ENCODE results near the gene TRIM7. TPM values are rescaled to one million over a fixed set of nuclear protein-coding genes. Genes with fewer than 3 reads are reported as not detected.

TRIM7 gene
- total RNA-seq, 2 donors from 2014 or later = 1.3 TPM; not detected in 1

DNA sequence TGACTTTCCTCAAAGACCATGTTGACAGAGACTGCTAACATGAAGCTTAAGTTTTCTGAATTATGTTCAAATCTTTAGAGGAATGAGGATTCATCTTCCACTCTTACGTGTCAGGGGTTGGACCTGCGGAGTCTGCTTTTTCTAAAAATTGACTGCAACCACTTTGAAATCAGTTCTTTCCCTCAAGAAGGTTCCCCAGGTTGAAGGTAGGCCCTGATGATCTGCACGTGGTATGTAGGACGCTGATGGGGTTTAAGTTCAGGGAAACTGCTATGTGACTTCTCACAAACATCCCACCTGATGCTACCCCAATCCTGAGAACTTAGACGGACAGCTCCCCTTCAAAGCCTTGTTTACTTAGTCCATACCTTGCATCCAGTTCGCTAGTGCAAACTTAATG lies 31.5 kb upstream of the TRIM7 start:
- H3K27ac Mint-ChIP-seq = peak overlapping the region in 1 of 2 donors; percentile 18

DNA sequence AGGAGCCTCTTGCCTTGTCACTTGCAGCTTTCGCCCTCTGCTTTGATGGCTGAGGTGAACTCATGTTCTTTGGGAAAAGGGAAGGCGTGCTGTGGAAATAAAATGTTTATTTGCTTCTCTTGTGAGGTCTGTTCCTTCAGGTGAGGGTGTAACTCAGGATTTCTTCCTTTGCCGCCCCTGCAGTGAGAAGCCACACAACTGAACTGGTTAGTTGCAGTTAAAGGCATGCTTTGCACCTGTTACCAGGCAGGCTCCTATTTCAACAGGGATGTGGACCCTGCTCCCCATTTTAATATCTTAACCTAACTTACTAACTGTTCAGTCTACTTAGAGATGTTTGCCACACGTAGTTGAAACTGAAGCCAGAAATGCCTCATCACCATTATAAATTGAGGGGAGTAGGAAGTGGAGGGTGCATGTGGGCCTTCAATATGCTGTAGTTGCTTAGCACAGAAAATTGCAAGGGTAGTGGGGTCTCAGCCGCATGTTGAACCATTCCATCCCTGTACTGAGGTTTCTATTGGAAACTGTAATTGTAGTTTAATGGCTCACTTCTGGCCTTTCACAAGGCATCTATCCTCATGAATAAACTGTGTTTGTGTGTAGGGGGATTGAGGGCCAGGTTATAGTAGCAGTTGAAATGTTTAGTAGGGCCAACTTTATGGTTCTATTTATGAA lies 30.8 kb upstream of the TRIM7 start:
- Mint-ChIP-seq H3K36me3 (peaks cover 42% of the 10 kb centered on the region), H3K27me3 (no peaks in the 10 kb centered on the region), H3K4me3 (no peak overlapping the region), H3K9me3 (no peaks in the 10 kb centered on the region), H3K27ac (peak overlapping the region; percentile 11 to 47), H3K4me1 (ENCODE audit: low read depth in 2 of 2) (peaks cover 18 to 25% of the 10 kb centered on the region in 2 donors)
- DNase-seq (ENCODE audit: low spot score) (peak; percentile 15), ATAC-seq (peak in 1 of 2 donors; percentile 2)

More for the DNA sequence above, 31.5 kb upstream of the TRIM7 start:
- Mint-ChIP-seq H3K27me3 (no peaks in the 10 kb centered on the region), H3K9me3 (no peaks in the 10 kb centered on the region), H3K4me1 (ENCODE audit: low read depth in 2 of 2) (peaks cover 21 to 29% of the 10 kb centered on the region in 2 donors), H3K4me3 (no peak overlapping the region), H3K36me3 (peaks cover 45% of the 10 kb centered on the region)
- ATAC-seq (no peak), DNase-seq (ENCODE audit: low spot score) (peak; percentile 2)

- Mint-ChIP-seq H3K9me3 (no peaks in the 10 kb centered on the region), H3K4me3 (no peak overlapping the region), H3K27ac (peak overlapping the region; percentile 11 to 47), H3K36me3 (peaks cover 42% of the 10 kb centered on the region), H3K27me3 (no peaks in the 10 kb centered on the region), H3K4me1 (ENCODE audit: low read depth in 2 of 2) (peaks cover 18 to 28% of the 10 kb centered on the region in 2 donors)
- peak; percentile 28 for DNase-seq (ENCODE audit: low spot score)
- no peak for ATAC-seq
These were observed 30.3 kb upstream of the TRIM7 start for GRCh38 chr5:181235323-181235688.

DNA sequence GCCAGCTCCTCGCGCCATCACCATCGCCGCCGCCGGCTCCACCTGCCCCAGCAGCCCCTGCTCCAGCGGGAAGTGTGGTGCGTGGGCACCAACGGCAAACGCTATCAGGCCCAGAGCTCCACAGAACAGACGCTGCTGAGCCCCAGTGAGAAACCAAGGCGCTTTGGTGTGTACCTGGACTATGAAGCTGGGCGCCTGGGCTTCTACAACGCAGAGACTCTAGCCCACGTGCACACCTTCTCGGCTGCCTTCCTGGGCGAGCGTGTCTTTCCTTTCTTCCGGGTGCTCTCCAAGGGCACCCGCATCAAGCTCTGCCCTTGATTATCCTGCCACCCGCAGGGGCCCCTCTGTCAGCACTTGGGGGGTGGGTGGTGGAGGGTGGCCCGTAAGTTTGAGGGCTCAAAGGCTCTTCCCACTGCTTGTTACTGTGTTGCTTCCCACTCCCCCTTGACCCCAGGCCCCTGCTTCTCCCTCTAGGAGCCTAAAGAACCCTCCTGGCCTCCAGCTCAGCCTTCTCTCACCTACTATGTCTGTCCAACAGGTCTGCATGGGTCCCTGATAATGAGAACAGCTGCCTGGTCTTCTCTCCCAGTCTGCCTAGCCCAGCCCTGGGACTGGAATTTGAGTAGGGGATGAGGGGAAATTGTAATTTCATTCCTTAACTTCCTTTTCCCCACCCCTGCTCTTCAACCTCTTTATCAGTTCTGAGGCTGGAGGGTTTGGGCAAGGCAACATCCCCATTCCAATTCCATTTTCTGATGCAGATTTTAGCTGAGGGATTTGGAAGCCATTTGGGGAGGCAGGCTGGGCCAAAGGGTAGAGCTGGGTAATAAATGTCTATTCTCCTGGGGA lies 29.7 kb upstream of the TRIM7 start:
- Mint-ChIP-seq H3K9me3 (no peaks in the 10 kb centered on the region), H3K27ac (peak overlapping the region; percentile 11 to 47), H3K4me1 (ENCODE audit: low read depth in 2 of 2) (peaks cover 22 to 31% of the 10 kb centered on the region in 2 donors), H3K36me3 (peaks cover 46% of the 10 kb centered on the region), H3K27me3 (no peaks in the 10 kb centered on the region), H3K4me3 (no peak overlapping the region)
- DNase-seq (ENCODE audit: low spot score) (peak; percentile 23), ATAC-seq (peak; percentile 32 to 33)

- peaks cover 22 to 31% of the 10 kb centered on the region in 2 donors for H3K4me1 Mint-ChIP-seq (ENCODE audit: low read depth in 2 of 2)
- H3K4me3 Mint-ChIP-seq = no peak overlapping the region
- peak overlapping the region in 1 of 2 donors; percentile 45 for H3K27ac Mint-ChIP-seq
- H3K36me3 Mint-ChIP-seq = peaks cover 41% of the 10 kb centered on the region
- H3K27me3 Mint-ChIP-seq = no peaks in the 10 kb centered on the region
- DNase-seq (ENCODE audit: low spot score) (no peak), ATAC-seq (peak in 1 of 2 donors; percentile 15)
- H3K9me3 Mint-ChIP-seq = no peaks in the 10 kb centered on the region
These were observed 28.9 kb upstream of the TRIM7 start for GRCh38 chr5:181233801-181234454.

GRCh38 chr5:181233088-181233800 lies 28.2 kb upstream of the TRIM7 start:
- Mint-ChIP-seq H3K4me3 (no peak overlapping the region), H3K27ac (peak overlapping the region in 1 of 2 donors; percentile 45), H3K27me3 (no peaks in the 10 kb centered on the region), H3K9me3 (no peaks in the 10 kb centered on the region), H3K36me3 (peaks cover 35% of the 10 kb centered on the region), H3K4me1 (ENCODE audit: low read depth in 2 of 2) (peaks cover 16 to 27% of the 10 kb centered on the region in 2 donors)
- DNase-seq (ENCODE audit: low spot score) (no peak), ATAC-seq (no peak)

- H3K27ac Mint-ChIP-seq = no peak overlapping the region
- H3K9me3 Mint-ChIP-seq = no peaks in the 10 kb centered on the region
- no peak for DNase-seq (ENCODE audit: low spot score)
- H3K4me1 Mint-ChIP-seq (ENCODE audit: low read depth in 2 of 2) = peaks cover 10 to 22% of the 10 kb centered on the region in 2 donors
- no peaks in the 10 kb centered on the region for H3K27me3 Mint-ChIP-seq
- no peak for ATAC-seq
- no peak overlapping the region for H3K4me3 Mint-ChIP-seq
- peaks cover 28% of the 10 kb centered on the region for H3K36me3 Mint-ChIP-seq
These were observed 27.6 kb upstream of the TRIM7 start for GRCh38 chr5:181232593-181232992.

DNA sequence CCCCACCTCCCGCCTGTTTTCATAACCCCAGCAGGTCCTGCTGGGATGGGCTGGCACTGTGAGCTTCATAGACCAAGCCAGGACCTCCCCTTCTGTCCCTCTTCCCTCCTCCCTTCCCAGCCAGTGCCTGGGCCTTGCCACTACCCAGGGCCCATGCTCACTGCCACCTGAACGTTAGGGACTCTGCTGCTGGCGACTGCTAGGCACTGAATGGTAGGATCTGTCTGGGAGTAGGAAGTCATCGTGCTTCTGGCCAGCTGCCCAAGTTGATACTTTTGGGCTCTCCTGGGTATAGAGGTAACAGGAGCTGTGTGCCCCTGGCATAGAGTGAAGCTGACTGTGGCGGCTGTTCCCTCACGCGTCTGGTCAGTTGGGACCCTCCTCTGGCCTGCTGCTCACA lies 26.4 kb upstream of the TRIM7 start:
- H3K9me3 Mint-ChIP-seq = no peaks in the 10 kb centered on the region
- no peak overlapping the region for H3K27ac Mint-ChIP-seq
- no peak overlapping the region for H3K4me3 Mint-ChIP-seq
- H3K27me3 Mint-ChIP-seq = no peaks in the 10 kb centered on the region
- ATAC-seq = peak in 1 of 2 donors; percentile 43
- DNase-seq (ENCODE audit: low spot score) = no peak
- peaks cover 10 to 20% of the 10 kb centered on the region in 2 donors for H3K4me1 Mint-ChIP-seq (ENCODE audit: low read depth in 2 of 2)
- peaks cover 16% of the 10 kb centered on the region for H3K36me3 Mint-ChIP-seq

DNA sequence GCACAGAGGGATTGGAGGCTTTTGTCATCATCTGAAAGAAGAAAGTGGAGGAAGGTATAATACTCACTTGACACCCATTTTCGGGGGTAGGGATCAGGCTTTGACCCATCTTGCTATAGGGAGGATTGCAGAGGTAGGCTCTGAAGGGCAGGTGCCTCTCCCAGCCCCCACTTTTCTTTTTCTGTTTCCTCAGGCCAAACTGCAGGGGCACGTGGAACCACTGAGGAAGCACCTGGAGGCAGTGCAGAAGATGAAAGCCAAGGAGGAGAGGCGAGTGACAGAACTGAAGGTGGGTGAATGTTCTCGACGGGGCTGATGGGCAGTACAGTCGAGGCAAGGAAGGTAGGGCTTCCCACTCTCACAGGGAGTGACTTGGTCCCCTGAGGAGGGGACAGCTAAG lies 25.6 kb upstream of the TRIM7 start:
- Mint-ChIP-seq H3K27me3 (no peaks in the 10 kb centered on the region), H3K9me3 (no peaks in the 10 kb centered on the region), H3K4me1 (ENCODE audit: low read depth in 2 of 2) (peaks cover 10 to 21% of the 10 kb centered on the region in 2 donors), H3K36me3 (peaks cover 9% of the 10 kb centered on the region), H3K27ac (no peak overlapping the region), H3K4me3 (no peak overlapping the region)
- ATAC-seq (no peak), DNase-seq (ENCODE audit: low spot score) (no peak)

DNA sequence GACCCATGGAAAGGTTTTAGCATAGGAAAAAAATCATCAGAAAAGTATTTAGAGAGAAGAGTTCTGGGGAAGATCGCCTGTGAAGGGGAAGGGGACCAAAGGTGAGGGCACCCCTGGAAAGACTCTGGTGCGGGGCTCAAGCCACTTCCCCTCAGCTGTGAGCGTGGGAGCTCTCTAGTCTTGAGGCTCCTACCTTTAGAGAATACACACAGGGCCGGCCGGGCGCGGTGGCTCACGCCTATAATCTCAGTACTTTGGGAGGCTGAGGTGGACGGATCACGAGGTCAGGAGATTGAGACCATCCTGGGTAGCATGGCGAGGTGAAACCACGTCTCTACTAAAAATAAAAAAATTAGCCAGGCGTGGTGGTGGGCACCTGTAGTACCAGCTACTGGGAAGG lies 25.0 kb upstream of the TRIM7 start:
- H3K27me3 Mint-ChIP-seq = no peaks in the 10 kb centered on the region
- DNase-seq (ENCODE audit: low spot score) (no peak), ATAC-seq (no peak)
- H3K9me3 Mint-ChIP-seq = no peaks in the 10 kb centered on the region
- H3K36me3 Mint-ChIP-seq = peaks cover 9% of the 10 kb centered on the region
- H3K4me3 Mint-ChIP-seq = no peak overlapping the region
- peak overlapping the region in 1 of 2 donors; percentile 29 for H3K27ac Mint-ChIP-seq
- peaks cover 10 to 22% of the 10 kb centered on the region in 2 donors for H3K4me1 Mint-ChIP-seq (ENCODE audit: low read depth in 2 of 2)

DNA sequence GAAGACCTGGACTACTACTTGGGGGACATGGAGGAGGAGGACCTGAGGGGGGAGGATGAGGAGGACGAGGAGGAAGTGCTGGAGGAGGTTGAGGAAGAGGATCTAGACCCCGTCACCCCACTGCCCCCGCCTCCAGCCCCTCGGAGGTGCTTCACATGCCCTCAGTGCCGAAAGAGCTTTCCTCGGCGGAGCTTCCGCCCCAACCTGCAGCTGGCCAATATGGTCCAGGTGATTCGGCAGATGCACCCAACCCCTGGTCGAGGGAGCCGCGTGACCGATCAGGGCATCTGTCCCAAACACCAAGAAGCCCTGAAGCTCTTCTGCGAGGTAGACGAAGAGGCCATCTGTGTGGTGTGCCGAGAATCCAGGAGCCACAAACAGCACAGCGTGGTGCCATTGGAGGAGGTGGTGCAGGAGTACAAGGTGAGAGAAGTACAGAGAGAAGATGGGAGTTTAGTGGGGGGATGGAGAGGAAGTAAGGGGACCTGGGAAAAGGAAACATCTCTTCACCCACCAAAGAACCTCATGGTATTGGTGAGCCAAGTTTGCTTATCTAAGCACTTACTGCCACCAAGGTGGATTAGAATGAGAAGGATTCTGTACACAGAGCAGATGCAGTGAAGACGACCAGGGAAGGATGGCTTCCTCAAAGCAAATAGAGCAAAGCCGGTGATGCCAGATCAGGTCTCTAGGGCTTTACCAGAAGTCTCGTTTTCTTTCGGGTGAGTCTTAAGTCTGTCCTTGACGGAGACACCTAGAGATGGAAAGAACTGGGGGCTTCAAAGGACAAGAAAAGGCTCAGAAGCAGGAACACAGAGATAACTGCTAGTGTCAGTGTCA lies 19.6 kb upstream of the TRIM7 start:
- no peaks in the 10 kb centered on the region for H3K27me3 Mint-ChIP-seq
- H3K36me3 Mint-ChIP-seq = peaks cover under 1% of the 10 kb centered on the region
- H3K4me3 Mint-ChIP-seq = peak overlapping the region; percentile 92

GRCh38 chr5:181223729-181224389 lies 18.9 kb upstream of the TRIM7 start:
- Mint-ChIP-seq H3K4me3 (peak overlapping the region; percentile 92), H3K36me3 (no peaks in the 10 kb centered on the region), H3K27me3 (no peaks in the 10 kb centered on the region), H3K4me1 (ENCODE audit: low read depth in 2 of 2) (peaks cover 48 to 49% of the 10 kb centered on the region in 2 donors), H3K9me3 (no peaks in the 10 kb centered on the region), H3K27ac (peak overlapping the region; percentile 99)
- peak; percentile 0 to 1 for ATAC-seq
- no peak for DNase-seq (ENCODE audit: low spot score)

More for the DNA sequence above, 19.6 kb upstream of the TRIM7 start:
- H3K27ac Mint-ChIP-seq = peak overlapping the region; percentile 99
- H3K4me1 Mint-ChIP-seq (ENCODE audit: low read depth in 2 of 2) = peaks cover 50 to 54% of the 10 kb centered on the region in 2 donors
- no peaks in the 10 kb centered on the region for H3K9me3 Mint-ChIP-seq
- no peak for ATAC-seq
- DNase-seq (ENCODE audit: low spot score) = no peak
